ENCODE measurements around the gene NFKB1.

The NFKB1 gene

GRCh38 chr4:102575369-102576129, 74.4 kb downstream of the NFKB1 start:
- TF ChIP-seq FOXA1 (IDR thresholded peaks at IDR 0.05) (no peak), BHLHE40 (IDR thresholded peaks at IDR 0.05; ENCODE audit: borderline replicate concordance) (no peak), HDGF (IDR thresholded peaks at IDR 0.05; ENCODE audit: borderline replicate concordance) (no peak), ELF4 (IDR thresholded peaks at IDR 0.05) (no peak), TARDBP (IDR thresholded peaks at IDR 0.05) (no peak), SUZ12 (IDR thresholded peaks at IDR 0.05) (no peak), ZNF384 (IDR thresholded peaks at IDR 0.05) (no peak), L3MBTL2 (conservative IDR thresholded peaks at IDR 0.05) (no peak)
- DNase-seq (ENCODE audit: extremely low spot score) = no peak
- ChIA-PET POLR2A (no interaction called here), CTCF (interaction anchor here (0.7 kb wide), 1 partner anchor 1624 kb away, joined by 3 read pairs; no protein-coding TSS in a partner anchor)

DNA sequence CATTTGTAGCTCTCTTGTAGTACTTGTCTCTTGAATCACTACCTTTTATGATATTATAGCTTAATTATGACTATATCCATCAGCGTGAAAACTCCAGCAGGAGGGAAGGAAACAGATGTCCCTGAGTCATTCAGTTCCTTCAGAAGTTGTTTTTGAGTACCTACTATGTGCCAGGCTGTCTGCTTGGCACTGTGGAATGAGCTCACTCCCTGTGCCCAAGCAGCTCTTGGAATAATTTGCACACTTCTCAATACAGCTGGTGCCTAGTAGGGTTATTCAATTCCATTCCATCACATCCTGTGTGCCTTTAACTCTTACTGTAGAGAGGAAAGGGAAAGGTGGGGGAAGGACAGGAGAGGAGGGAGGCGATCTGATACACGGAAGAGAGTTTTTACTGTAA, 77.1 kb downstream of the NFKB1 start:
- CTCF ChIA-PET = interaction anchor here (0.6 kb wide), 1 partner anchor 23 kb away, joined by 3 read pairs; no protein-coding TSS in a partner anchor
- TF ChIP-seq BHLHE40 (IDR thresholded peaks at IDR 0.05; ENCODE audit: borderline replicate concordance) (no peak), CTBP1 (IDR thresholded peaks at IDR 0.05; ENCODE audit: borderline replicate concordance) (no peak), FOXM1 (IDR thresholded peaks at IDR 0.05; ENCODE audit: borderline replicate concordance) (no peak), FOXK2 (IDR thresholded peaks at IDR 0.05) (no peak), NFRKB (IDR thresholded peaks at IDR 0.05) (no peak)
- TF ChIP-seq, protein P1, sequence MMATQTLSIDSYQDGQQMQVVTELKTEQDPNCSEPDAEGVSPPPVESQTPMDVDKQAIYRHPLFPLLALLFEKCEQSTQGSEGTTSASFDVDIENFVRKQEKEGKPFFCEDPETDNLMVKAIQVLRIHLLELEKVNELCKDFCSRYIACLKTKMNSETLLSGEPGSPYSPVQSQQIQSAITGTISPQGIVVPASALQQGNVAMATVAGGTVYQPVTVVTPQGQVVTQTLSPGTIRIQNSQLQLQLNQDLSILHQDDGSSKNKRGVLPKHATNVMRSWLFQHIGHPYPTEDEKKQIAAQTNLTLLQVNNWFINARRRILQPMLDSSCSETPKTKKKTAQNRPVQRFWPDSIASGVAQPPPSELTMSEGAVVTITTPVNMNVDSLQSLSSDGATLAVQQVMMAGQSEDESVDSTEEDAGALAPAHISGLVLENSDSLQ (IDR thresholded peaks at IDR 0.05) = no peak
- DNase-seq (ENCODE audit: extremely low spot score) = no peak
- POLR2A ChIA-PET = no interaction called here

GRCh38 chr4:102578819-102579218, 77.7 kb downstream of the NFKB1 start:
- TF ChIP-seq ZNF384 (IDR thresholded peaks at IDR 0.05) (no peak), ARNT (IDR thresholded peaks at IDR 0.05) (no peak), LEF1 (IDR thresholded peaks at IDR 0.05; ENCODE audit: borderline replicate concordance) (no peak), FOXK2 (IDR thresholded peaks at IDR 0.05) (no peak), FOXM1 (IDR thresholded peaks at IDR 0.05; ENCODE audit: borderline replicate concordance) (no peak)
- no peak for DNase-seq (ENCODE audit: extremely low spot score)
- ChIA-PET CTCF (interaction anchor here (0.6 kb wide), 1 partner anchor 23 kb away, joined by 3 read pairs; no protein-coding TSS in a partner anchor), POLR2A (no interaction called here)

- ChIA-PET POLR2A (no interaction called here), CTCF (no interaction called here)
- TF ChIP-seq FOXA1 (IDR thresholded peaks at IDR 0.05) (no peak), NFRKB (IDR thresholded peaks at IDR 0.05) (no peak), TARDBP (IDR thresholded peaks at IDR 0.05) (no peak), BHLHE40 (IDR thresholded peaks at IDR 0.05; ENCODE audit: borderline replicate concordance) (no peak), LEF1 (IDR thresholded peaks at IDR 0.05; ENCODE audit: borderline replicate concordance) (no peak), ELF4 (IDR thresholded peaks at IDR 0.05) (no peak), SUZ12 (IDR thresholded peaks at IDR 0.05) (no peak), FOXM1 (IDR thresholded peaks at IDR 0.05; ENCODE audit: borderline replicate concordance) (no peak), SP1 (IDR thresholded peaks at IDR 0.05) (no peak), ZNF384 (IDR thresholded peaks at IDR 0.05) (no peak), L3MBTL2 (conservative IDR thresholded peaks at IDR 0.05) (no peak), CTBP1 (IDR thresholded peaks at IDR 0.05; ENCODE audit: borderline replicate concordance) (no peak)
- no peak for DNase-seq (ENCODE audit: extremely low spot score)
These were observed 78.8 kb downstream of the NFKB1 start for GRCh38 chr4:102579794-102580462.

- ChIA-PET CTCF (no interaction called here), POLR2A (no interaction called here)
- TF ChIP-seq SUZ12 (IDR thresholded peaks at IDR 0.05) = no peak
- no peak for TF ChIP-seq TARDBP (IDR thresholded peaks at IDR 0.05)
- no peak for TF ChIP-seq NFRKB (IDR thresholded peaks at IDR 0.05)
- TF ChIP-seq LEF1 (IDR thresholded peaks at IDR 0.05; ENCODE audit: borderline replicate concordance) = no peak
- TF ChIP-seq ZNF384 (IDR thresholded peaks at IDR 0.05) = no peak
- no peak for TF ChIP-seq FOXK2 (IDR thresholded peaks at IDR 0.05)
- TF ChIP-seq, protein P1 (IDR thresholded peaks at IDR 0.05) = no peak
- no peak for TF ChIP-seq HDGF (IDR thresholded peaks at IDR 0.05; ENCODE audit: borderline replicate concordance)
- TF ChIP-seq ELF4 (IDR thresholded peaks at IDR 0.05) = no peak
- TF ChIP-seq FOXA1 (IDR thresholded peaks at IDR 0.05) = no peak
- no peak for TF ChIP-seq SP1 (IDR thresholded peaks at IDR 0.05)
- TF ChIP-seq ARNT (IDR thresholded peaks at IDR 0.05) = no peak
- no peak for DNase-seq (ENCODE audit: extremely low spot score)
These were observed 79.3 kb downstream of the NFKB1 start for GRCh38 chr4:102580463-102580842.

GRCh38 chr4:102584091-102584490, 82.9 kb downstream of the NFKB1 start:
- no peak for TF ChIP-seq FOXM1 (IDR thresholded peaks at IDR 0.05; ENCODE audit: borderline replicate concordance)
- TF ChIP-seq NFRKB (IDR thresholded peaks at IDR 0.05) = no peak
- no peak for TF ChIP-seq SUZ12 (IDR thresholded peaks at IDR 0.05)
- no peak for TF ChIP-seq TARDBP (IDR thresholded peaks at IDR 0.05)
- TF ChIP-seq L3MBTL2 (conservative IDR thresholded peaks at IDR 0.05) = no peak
- TF ChIP-seq, protein P1 (IDR thresholded peaks at IDR 0.05) = no peak
- TF ChIP-seq CTBP1 (IDR thresholded peaks at IDR 0.05; ENCODE audit: borderline replicate concordance) = no peak
- no peak for TF ChIP-seq ELF4 (IDR thresholded peaks at IDR 0.05)
- TF ChIP-seq BHLHE40 (IDR thresholded peaks at IDR 0.05; ENCODE audit: borderline replicate concordance) = no peak
- no peak for TF ChIP-seq ZNF384 (IDR thresholded peaks at IDR 0.05)
- TF ChIP-seq FOXA1 (IDR thresholded peaks at IDR 0.05) = no peak
- no peak for DNase-seq (ENCODE audit: extremely low spot score)
- CTCF ChIA-PET = no interaction called here
- POLR2A ChIA-PET = no interaction called here
